Mammary epithelial cell (primary cell): ENCODE measurements around the gene ADGRV1.

Experiments used
- CTCF ChIP-seq, 2 donors: IDR thresholded peaks in 1 of 2; conservative IDR thresholded peaks in 1 of 2; 2 replicates each; pipeline ENCODE4 v1.5.1; 2011 to 2012; ENCODE audit warnings: inconsistent platforms in 2 of 2, low read length in 2 of 2, mild to moderate bottlenecking in 2 of 2, control low read depth in 1 of 2, low read depth in 1 of 2; ENCODE audit not compliant: insufficient read depth in 1 of 2; ENCODE audit errors: extremely low read depth in 1 of 2
- EZH2 ChIP-seq: IDR thresholded peaks from 2 replicates; pipeline ENCODE4 v1.6.1; 2012; ENCODE audit warnings: low read length, inconsistent platforms, borderline replicate concordance

- TF ChIP-seq CTCF (conservative IDR thresholded peaks at IDR 0.05 in 1 of 2, IDR thresholded peaks at IDR 0.05 in 1 of 2; ENCODE audit: extremely low read depth in 1 of 2, insufficient read depth in 1 of 2, low read depth in 1 of 2, low read length in 2 of 2) = no peak
- TF ChIP-seq EZH2 = no peak
Measured at GRCh38 chr5:91171322-91171721, 612.7 kb downstream of the ADGRV1 start.
